NCI-H510A (cell line): ENCODE measurements around the gene EOLA2.
"Not testable (repeated sequence)": the region's sequence is repeated elsewhere in the genome, so short reads cannot be mapped to it uniquely, and the experiment has no call there.

Experiments used
- DNase-seq: peaks from one replicate; lab custom pipeline; 2025; lab: John Stamatoyannopoulos, UW

Gene EOLA2

GRCh38 chrX:149938427-149938880 lies at the start of gene EOLA2:
Gene EOLA2, minus strand, starts transcription at chrX:149938491. Its CDS starts 4,617 bp downstream, at chrX:149933874.
- peak; percentile 90 for DNase-seq

GRCh38 chrX:149987613-149988012 lies 49.3 kb upstream of the EOLA2 start:
- no peak for DNase-seq

GRCh38 chrX:149984411-149984810 lies 46.1 kb upstream of the EOLA2 start:
- no peak for DNase-seq

- no peak for DNase-seq
Observed at GRCh38 chrX:149982310-149982709, 44.0 kb upstream of the EOLA2 start.

DNA sequence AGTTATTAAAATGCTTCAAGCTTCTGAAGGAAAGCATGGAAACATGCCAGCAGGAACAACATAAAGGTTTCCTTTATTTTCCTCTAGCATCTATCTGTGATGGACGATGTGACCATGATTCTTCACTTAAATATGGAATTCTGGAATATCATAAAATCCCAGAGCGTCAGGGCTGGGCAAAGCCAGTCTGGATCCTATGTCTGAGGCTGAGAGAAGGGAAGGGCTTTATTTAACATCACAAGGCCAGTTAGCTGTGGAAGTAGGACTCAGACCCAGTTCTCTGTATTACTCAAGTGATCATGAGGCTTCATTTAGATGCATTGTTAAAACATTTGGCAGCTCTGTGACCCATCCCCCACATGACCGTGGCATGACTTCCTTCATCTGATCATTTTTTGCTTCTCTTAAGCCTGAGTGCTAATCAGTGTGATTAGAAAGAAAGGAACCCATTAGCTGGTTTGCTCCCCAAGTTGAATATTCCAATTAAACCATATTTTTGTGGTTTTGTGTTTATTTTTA lies 40.9 kb upstream of the EOLA2 start:
- no peak for DNase-seq

DNA sequence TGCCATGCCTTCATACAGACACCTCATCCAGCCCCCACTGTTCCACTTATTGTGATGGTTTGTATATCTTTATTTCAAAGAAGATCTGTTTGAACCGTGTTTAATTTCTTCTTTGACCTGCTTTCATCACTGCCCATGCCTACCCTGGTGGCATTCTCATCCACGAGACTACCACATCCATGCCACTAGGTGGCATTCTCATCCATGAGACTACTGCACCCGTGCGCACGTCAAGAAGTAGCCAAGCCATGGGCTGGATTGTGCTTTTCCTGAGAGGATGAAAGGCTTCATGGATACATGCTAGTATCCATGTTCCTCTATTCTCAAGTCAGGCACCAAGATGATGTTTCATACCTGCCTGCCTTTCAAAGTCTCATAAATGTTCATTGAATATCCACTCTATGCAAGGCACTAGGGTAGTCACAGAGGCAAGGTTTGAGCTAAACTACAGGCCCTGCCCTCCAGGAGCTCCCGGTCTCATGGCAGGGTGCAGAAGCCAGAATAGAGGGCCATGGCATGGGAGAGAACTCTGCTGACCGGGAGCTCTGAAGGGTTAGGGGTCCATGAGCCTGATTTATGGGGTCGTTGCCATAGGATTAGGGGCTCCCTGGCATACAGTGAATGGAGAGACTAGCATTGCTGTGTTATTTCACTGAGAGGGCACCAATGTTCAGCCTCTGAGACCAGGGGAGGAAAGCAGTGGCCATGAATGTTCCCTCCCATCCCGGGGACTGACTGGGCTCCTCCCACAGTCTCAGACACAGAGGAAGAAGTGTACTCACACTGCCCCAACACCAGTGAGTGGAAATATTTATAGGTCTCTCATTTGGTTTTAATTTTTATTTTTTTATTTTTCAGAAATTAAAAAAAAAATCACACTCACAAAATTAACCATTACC lies 24.8 kb upstream of the EOLA2 start:
- DNase-seq = peak; percentile 4

DNA sequence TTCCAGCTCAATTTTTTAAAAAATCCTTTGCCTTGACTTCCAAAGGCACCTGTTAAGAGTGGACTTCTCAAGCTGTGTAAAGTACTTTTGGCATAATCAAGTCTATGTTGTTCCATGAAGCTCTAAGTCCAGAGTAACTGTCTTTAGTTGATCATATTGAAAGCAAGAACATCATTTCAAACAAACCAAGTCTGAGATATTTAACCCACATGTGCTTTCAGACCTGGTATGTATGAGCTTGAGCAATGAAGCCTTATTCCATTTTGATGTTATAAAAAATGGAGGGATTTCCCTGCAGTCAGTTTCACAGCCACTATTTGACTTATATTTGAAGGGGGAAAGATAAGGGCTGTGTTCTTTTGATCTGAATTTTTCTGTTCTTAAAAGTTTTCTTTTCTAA lies 23.7 kb upstream of the EOLA2 start:
- DNase-seq = no peak

- DNase-seq = no peak
Observed at GRCh38 chrX:149961572-149961971, 23.3 kb upstream of the EOLA2 start.

- DNase-seq = no peak
Observed at GRCh38 chrX:149950681-149951080, 12.4 kb upstream of the EOLA2 start.

DNA sequence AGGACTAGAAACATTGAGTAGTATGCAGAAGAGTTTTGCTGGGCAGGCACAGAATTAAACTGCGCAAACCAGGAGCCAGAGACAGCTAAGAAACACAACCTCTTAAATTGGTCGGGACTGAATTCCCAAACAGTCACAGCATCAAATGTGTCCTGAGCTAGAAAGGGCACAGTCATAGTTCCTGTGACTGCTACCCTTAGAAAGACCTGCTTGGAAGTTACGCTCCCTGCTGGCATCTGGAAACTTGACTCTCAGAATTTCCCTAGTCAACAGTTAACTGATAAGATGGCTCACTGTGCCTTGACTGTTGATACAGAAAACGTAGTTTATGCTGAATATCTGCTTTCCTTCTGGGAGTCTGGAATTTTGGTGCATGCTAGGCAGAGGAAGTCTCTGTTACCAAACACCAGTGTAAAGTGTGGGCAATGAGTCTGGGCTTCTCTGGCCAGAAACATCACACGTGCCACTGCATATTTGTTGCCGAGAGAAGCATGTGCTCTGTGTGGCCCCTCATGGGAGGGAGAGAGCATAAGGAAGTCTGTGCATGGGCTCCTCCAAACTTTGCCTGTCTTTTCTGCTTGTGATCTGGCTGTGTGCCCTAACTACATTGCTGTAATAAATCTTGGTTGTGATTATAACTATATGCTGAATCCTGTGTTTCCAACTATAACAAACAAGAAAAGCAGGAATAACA lies 11.6 kb upstream of the EOLA2 start:
- DNase-seq = no peak

DNA sequence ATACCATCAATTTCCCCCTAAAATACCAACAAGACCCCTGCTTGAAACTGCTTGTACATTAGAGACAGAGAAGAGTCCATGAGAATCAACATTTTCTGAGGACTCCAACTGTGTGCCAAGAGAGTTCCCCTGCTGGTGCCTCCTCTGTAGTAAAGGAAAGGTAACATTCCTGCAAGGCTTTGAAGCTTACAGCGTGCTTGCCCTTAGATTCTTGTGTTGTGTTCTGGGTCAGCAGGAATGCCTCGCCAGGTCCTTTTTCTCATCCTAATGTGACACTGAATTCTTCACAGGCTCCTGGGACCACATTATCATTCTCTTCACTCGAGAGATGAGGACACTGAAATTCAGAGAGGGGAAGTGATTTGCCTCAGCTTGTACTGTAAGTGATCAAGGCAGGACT lies 9.7 kb upstream of the EOLA2 start:
- DNase-seq = no peak

GRCh38 chrX:149946932-149947331 lies 8.6 kb upstream of the EOLA2 start:
- DNase-seq = not testable (repeated sequence)

- not testable (repeated sequence) for DNase-seq
Observed at GRCh38 chrX:149945820-149946219, 7.5 kb upstream of the EOLA2 start.

DNA sequence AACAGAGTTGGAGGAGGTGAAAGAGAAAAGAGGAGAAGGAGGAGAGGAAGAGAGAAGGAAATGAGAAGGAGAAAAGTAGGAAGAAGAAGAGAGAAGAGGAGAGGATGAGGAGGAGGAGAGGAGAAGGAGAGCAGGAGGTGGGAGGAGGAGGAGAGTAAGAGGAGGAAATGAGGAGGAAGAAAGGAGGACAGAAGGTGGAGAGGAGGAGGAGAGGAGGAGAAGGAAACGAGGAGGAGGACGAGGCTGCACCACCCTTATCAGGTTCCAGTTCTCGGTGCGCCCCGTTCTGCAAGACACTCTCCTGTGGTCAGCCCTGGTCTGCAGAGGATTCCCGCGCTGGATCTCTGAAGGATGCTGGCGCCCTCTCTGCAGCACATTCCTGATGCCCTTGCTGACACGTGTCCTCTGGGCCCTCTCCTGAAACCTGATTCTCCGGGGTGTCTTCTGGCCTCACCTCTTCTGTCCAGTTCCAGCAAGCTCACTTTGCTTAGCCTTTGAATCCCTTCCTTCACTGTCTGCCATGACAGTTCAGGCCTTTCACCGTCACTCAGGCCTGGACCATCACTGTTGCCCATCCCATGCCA lies 6.9 kb upstream of the EOLA2 start:
- not testable (repeated sequence) for DNase-seq

DNA sequence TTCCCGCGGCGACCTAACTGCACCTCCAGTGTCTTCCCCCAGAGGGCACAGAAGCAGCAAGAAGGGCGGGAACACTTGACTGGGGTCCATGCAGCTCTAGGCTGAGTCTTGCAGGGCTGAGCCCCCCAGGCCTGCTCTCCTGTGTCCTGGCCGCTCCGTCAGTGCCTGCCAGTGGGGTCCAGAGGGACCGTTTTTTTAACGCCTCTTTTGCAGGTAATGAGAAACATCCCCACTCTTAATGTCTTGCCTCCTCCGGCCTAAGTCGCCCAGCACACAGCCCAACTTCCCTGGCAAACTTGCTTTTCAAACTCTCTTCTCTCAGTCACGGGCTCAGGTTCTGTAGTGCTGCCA lies 2.4 kb upstream of the EOLA2 start:
- not testable (repeated sequence) for DNase-seq

- DNase-seq = peak; percentile 85
Observed at GRCh38 chrX:149939905-149940673, 1.8 kb upstream of the EOLA2 start.

GRCh38 chrX:149939655-149939904 lies 1.3 kb upstream of the EOLA2 start:
- no peak for DNase-seq

DNA sequence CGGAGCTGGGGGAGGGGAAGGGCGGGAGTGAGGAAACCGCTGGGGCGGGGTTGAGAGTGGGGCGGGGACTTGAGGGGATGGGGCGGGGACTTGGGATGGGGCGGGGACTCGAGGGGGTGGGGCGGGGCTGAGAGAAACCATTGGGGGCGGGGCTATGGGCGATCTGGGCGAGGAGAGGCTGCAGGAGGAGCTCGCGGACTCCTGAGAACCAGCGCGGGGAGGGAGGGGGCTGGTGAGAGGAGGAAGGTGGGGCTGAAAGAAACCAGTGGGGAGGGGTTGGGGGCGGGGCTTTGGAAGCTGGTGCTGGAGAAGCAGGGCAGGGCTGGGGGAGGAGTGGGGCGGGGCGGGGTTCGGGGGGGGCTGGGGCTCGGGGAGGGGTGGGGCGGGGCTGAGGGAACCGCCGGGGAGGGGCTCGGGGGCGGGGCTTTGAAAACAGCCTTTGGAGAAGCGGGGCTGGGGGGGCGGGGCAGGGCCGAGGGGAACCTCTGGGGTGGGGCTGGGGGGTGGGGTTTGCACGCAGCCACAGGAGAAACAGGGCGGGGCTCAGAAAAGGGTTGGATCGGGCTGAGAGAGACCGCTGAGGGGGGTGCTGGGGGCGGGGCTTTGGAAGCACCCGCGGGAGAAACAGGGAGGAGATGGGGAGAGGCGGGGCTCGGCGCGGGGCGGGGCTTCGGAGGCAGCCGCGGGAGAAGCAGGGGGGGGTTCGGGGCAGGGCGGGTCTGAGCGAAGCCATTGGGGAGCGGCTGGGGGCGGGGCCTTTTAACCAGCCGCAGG lies 777 bp upstream of the EOLA2 start:
- DNase-seq = peak; percentile 89

DNA sequence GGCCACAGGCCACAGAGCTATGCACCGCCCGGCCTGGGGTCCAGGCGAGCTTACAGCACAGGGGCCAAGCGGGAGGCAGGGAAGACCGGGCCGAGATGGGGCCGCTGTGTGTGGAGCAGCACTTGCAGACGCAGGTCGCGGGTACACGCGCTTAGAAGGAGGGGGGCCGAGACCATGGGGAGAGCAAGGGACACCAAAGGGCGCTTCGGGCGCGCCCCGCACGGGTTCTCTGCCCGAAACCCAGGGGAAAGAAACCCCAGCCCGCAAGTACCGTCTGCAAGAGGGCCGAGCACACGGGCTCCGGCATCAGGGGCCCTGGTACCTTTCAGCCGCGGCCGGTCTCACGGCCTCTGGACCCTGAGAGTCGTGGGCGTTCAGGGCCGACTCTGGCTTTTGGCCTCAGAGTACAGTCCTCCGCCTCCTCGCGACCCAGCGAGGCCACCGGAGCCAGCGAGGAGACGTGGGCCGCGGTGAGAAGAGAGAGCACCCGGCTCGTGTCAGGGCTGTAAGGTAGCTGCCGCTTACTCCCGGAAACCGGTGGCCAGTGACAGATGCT lies 342 bp downstream of the EOLA2 start:
- DNase-seq = no peak

- DNase-seq = not testable (repeated sequence)
Observed at GRCh38 chrX:149937328-149937727, 963 bp downstream of the EOLA2 start.

DNA sequence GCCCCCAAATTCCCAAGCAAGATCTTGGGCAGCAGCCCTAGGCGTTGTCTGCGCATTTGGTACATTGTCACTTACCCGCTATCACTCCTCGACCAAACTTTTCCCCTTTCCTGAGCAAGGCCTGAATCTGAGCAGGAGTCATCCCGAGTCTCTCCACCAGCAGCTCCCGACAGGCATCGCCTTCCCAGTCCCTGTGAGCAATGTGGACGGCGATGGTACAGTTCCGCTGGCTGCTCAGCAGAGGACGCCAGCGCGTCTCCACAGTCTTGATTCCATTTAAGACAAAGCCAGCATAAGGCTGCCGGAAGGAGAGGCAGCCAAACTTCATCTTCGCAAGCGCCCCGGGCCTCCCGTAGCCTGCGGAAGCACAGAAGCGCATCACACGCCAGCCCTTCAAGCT lies 4.7 kb downstream of the EOLA2 start:
- DNase-seq = not testable (repeated sequence)
